Measurements from ENCODE around the gene PCDH15. TPM values are rescaled to one million over a fixed set of nuclear protein-coding genes. Genes with fewer than 3 reads are reported as not detected.
"Not testable (repeated sequence)": the region's sequence is repeated elsewhere in the genome, so short reads cannot be mapped to it uniquely, and the experiment has no call there.

The PCDH15 gene
- total RNA-seq, 6 donors from 2014 or later = 0.59 to 1.9 (median 1.1) TPM

- Histone ChIP-seq H3K27me3 (no peaks in the 10 kb centered on the region), H3K4me3 (no peak overlapping the region), H3K4me1 (no peaks in the 10 kb centered on the region), H3K9me3 (no peaks in the 10 kb centered on the region), H3K36me3 (no peaks in the 10 kb centered on the region), H3K27ac (no peak overlapping the region)
- DNase-seq = no peak
- TF ChIP-seq POLR2AphosphoS5 (IDR thresholded peaks at IDR 0.05) (no peak), CTCF (IDR thresholded peaks at IDR 0.05) (no peak), POLR2A (IDR thresholded peaks at IDR 0.05) (no peak), EP300 (IDR thresholded peaks at IDR 0.05) (no peak)
- ATAC-seq (ENCODE audit: low FRiP score in 2 of 2) = no peak
- WGBS, 2 donors = 48 to 52% methylated on average over 3 of the region's 3 CpGs
Observed at GRCh38 chr10:54550016-54550415, 251.0 kb downstream of the PCDH15 start.

GRCh38 chr10:54531296-54531695 is 269.7 kb downstream of the PCDH15 start:
- 79% methylated on average over 3 of the region's 3 CpGs for whole genome bisulfite sequencing, 2 donors
- Histone ChIP-seq H3K4me1 (no peaks in the 10 kb centered on the region), H3K9me3 (no peaks in the 10 kb centered on the region), H3K27me3 (no peaks in the 10 kb centered on the region), H3K27ac (no peak overlapping the region), H3K36me3 (no peaks in the 10 kb centered on the region), H3K4me3 (no peak overlapping the region)
- no peak for TF ChIP-seq POLR2AphosphoS5 (IDR thresholded peaks at IDR 0.05)
- no peak for TF ChIP-seq CTCF (IDR thresholded peaks at IDR 0.05)
- TF ChIP-seq EP300 (IDR thresholded peaks at IDR 0.05) = no peak
- no peak for TF ChIP-seq POLR2A (IDR thresholded peaks at IDR 0.05)
- DNase-seq (no peak), ATAC-seq (ENCODE audit: low FRiP score in 2 of 2) (no peak)

GRCh38 chr10:54530299-54530698 is 270.7 kb downstream of the PCDH15 start:
- WGBS, 2 donors = 88 to 89% methylated on average over 2 of the region's 2 CpGs
- no peak for TF ChIP-seq CTCF (IDR thresholded peaks at IDR 0.05)
- no peak for TF ChIP-seq EP300 (IDR thresholded peaks at IDR 0.05)
- TF ChIP-seq POLR2A (IDR thresholded peaks at IDR 0.05) = no peak
- no peak for TF ChIP-seq POLR2AphosphoS5 (IDR thresholded peaks at IDR 0.05)

GRCh38 chr10:54525816-54526215 is 275.2 kb downstream of the PCDH15 start:
- Histone ChIP-seq H3K27ac (no peak overlapping the region), H3K9me3 (no peaks in the 10 kb centered on the region)

More at GRCh38 chr10:54530299-54530698, 270.7 kb downstream of the PCDH15 start:
- no peaks in the 10 kb centered on the region for H3K36me3 ChIP-seq
- no peak overlapping the region for H3K27ac ChIP-seq
- no peak for ATAC-seq (ENCODE audit: low FRiP score in 2 of 2)
- H3K4me1 ChIP-seq = no peaks in the 10 kb centered on the region
- DNase-seq = no peak
- H3K9me3 ChIP-seq = no peaks in the 10 kb centered on the region
- H3K27me3 ChIP-seq = no peaks in the 10 kb centered on the region
- H3K4me3 ChIP-seq = no peak overlapping the region

GRCh38 chr10:54515244-54515643 is 285.8 kb downstream of the PCDH15 start:
- WGBS, 2 donors = 85 to 87% methylated on average over 8 to 12 of the region's 12 CpGs
- ATAC-seq (ENCODE audit: low FRiP score in 2 of 2); H3K9me3 ChIP-seq; H3K27me3 ChIP-seq; H3K36me3 ChIP-seq; H3K4me1 ChIP-seq; H3K27ac ChIP-seq; H3K4me3 ChIP-seq: not testable (repeated sequence)
- peak in 1 of 2 donors; percentile 5 for DNase-seq

More at GRCh38 chr10:54525816-54526215, 275.2 kb downstream of the PCDH15 start:
- no peak for TF ChIP-seq CTCF (IDR thresholded peaks at IDR 0.05)
- TF ChIP-seq POLR2A (IDR thresholded peaks at IDR 0.05) = no peak
- no peak for TF ChIP-seq POLR2AphosphoS5 (IDR thresholded peaks at IDR 0.05)
- no peak for TF ChIP-seq EP300 (IDR thresholded peaks at IDR 0.05)
- WGBS, 2 donors = 73 to 75% methylated on average over 1 of the region's 1 CpG
- no peaks in the 10 kb centered on the region for H3K27me3 ChIP-seq
- H3K4me3 ChIP-seq = no peak overlapping the region
- no peaks in the 10 kb centered on the region for H3K36me3 ChIP-seq
- DNase-seq = no peak
- ATAC-seq (ENCODE audit: low FRiP score in 2 of 2) = no peak
- no peaks in the 10 kb centered on the region for H3K4me1 ChIP-seq
